Measurements from ENCODE around the gene ATXN1L.
A peak's percentile ranks its signal among the peaks of the same experiment; 100 is the strongest.
"Not testable (repeated sequence)": the region's sequence is repeated elsewhere in the genome, so short reads cannot be mapped to it uniquely, and the experiment has no call there.

Gene ATXN1L

DNA sequence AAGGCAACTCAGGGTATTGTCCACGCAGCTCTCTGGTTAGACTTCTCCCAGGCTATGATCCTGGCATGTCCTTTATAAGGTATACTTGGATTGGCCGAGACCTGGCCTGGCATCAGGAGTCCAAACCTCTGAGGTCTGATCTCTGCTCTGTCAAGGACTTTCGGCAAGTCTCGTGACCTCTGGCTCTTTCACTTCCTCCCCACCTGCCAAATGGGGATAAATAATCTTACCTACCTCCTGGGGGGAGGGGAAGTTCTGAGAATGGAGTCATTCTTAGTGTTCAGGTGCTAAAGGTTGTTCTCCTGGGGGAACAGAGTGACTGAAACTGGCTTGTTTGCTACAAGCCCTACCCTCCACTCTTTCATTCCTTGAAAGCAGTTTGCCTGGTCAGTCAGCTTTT lies 7.6 kb downstream of the ATXN1L start:
- no peak for DNase-seq

DNA sequence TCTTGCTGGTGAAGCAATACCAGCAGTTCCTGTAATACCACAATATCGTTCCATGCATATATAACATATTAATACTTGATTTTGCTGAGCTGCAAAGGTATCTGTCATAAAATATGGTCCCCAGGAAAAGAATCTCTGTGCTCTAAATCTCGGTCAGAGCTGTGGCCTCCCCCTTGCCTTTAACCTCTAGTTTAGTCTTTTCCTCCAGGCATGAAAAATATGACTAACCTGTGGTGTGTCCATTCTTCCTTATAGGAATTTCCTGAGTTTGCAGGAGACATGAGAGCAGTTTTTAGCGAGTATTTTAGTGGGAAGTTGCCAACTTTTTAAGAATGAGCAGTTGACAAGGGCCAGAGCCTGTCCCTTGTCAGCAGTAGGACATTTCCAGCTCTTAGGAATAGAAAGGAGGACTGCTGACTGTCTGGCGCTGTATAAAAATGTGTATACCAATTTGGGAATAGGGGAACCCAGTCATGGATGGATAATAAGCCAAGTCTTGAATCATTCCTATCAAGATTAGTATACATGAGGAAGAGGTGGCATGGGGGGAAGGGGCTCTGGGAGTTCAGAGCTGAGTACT lies 8.7 kb downstream of the ATXN1L start:
- DNase-seq, result no peak

DNA sequence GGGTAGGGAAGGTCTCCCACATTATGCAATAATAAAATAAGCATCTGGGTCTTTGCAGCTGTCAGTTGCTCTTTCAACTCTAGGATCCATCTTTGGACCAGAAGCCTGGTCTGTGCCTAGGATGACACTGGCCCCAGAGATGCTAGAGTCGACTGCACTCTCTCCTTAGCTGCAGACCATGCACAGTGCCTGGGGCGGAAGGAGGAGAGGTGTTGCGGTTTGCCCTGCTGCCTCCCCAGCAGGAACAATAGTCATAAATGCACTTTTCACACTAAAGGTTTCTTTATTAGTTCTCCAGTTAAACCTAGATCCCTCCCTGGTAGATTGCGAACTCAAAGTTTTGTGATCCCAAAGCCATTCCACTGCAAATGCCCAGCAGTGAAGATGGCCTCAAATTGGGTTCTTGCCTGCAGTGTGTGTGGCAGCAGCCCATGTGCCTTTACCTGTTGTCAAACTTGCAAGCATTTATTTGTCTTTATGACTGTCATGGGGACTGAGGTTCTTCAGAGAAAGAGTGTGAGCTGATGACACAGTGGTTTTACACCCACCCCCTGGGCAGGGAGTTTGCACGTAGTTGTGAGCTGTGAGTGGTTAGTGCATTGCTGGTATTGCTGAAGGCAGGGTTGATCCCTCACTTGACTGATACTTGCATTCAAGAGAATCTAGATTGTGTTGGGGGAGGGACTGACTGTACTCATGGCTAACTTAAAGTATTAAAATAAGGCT lies 10.3 kb downstream of the ATXN1L start:
- no peak for DNase-seq

DNA sequence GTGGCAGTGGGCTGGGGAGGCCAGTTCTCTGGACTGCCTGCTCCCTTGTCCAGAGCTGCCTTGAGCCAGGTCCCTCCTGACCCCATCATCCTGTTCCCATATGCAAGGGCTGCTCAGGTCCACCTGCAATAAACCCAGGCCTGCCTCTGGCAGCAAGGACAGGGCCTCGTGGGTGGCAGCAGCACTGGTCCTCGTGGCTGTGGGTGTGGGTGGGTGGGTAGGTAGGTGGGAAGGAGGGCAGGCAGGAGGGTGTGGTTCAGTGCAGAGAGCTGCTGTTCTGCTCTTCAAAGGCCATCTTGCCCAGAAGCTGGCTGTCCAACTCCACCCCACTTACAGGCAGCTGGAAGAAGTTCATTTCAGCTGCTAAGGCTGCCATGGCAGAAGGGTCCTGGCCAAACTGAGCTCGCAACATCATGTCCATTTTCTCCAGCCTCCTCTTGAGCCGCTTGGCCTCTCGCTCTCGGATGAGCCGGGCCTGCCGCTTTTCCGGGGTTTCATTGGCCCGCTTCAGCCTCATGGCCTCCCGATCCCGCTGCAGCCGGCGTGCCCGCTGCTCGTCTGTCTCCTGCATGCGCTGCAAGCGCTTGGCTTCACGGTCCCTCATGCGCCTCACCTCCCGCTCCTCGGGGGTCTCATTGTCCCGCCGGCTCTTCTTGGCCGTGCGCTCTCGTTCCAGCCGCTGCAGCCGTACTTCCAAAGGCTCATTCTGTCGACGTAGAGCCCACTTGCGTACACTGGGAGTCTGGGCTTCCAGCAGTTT lies 14.2 kb downstream of the ATXN1L start:
- no peak for DNase-seq

DNA sequence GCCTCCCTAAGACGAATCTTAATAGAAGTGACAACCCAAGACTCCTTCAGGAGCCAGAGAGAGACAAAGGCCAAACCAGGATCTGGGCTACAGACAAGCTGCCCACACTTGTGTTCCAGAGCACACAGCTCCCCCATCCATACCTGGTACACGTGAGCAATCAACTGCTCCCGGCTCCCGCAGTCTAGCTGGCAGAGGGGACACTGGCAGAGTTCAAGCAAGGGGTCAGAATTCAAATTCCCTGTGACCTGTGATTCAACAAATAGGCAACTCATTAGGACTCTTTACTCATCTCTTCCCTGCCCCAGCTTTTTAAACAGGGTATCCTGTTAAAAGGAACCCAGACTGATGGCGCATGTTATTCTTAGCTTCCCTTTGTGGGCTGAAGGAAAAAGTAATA lies 18.2 kb downstream of the ATXN1L start:
- DNase-seq, result no peak

DNA sequence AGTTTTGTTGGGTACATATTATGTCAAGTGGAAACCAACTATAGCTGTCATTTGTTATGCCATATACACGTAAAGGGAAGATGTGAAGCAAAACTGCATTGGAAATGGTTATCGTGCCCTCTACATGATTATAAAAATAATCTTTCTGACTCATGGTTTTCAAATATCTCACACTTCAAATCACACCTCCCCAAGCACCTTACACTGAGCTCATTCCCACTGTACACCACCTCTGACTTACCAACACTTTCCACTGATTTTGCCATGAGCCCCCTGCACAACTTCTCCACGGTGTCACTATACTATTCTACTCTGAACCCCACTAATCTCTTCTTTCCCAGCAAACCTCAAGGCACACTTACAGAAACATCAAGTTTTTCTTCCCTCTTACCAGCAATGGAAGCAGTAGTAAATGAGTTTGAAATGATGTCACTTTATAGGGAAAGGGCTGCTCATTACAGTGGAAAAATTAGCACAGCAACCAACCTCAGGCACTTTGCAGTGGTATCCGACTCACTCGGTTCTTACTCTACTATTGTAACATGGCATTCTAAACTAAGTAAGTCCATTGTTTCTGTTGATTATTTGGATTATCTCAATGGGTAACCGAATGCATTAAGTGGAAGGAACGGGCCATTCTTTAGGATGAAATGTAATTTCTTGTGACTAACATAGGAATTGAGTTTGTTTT lies 19.5 kb downstream of the ATXN1L start:
- DNase-seq, result no peak

DNA sequence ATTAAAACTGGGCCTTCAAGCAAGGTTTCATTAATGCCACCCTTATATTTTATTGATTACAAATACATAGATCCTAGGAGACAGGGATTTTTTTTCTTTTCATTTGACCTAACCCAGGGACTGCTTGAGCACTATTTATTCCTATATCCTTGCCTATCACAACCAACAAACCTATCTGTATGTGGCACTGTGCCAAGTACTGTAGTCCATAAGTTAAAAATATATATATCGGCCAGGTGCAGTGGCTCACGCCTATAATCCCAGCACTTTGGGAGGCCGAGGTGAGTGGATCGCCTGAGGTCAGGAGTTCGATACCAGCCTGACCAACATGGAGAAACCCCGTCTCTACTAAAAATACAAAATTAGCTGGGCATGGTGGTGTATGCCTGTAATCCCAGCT lies 21.4 kb downstream of the ATXN1L start:
- DNase-seq, result not testable (repeated sequence)

DNA sequence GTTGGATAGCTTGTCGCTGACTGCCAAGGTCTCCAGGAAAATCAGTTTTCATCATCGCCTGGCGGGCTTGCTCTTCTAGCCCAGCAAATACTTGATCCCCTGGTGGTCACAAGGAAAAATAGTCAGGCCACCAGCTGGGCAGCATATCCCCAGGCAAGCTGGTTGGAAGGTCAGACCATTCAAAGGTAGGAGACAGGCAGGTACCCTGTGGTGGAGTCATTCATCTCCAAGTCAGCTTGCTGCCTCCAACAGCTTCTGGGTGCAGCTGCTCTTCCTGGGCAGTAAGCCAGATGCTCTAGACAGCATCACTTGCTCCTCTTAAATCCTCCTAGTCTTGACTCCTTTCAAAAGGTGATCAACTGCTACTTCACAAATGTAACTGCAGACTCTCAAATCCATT lies 22.2 kb downstream of the ATXN1L start:
- DNase-seq, result no peak

DNA sequence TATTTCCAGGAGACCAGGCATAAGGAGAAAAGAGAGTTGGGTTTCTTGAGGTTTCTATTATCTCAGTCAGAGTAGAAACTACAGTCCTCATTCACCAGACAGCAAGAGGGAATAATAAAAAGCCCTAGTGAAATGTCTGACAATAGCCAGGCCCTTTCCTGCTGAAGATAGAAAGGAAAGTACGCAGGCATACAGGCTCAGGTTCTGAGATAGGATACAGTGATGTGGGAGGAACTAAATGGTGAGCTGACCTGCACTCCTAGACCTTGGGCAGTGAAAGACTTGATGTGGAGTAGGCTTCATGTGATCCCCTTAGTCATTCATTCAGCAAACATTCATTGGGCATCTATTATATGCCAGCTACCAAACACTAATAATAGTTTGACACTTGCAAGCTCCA lies 23.3 kb downstream of the ATXN1L start:
- DNase-seq, result no peak

DNA sequence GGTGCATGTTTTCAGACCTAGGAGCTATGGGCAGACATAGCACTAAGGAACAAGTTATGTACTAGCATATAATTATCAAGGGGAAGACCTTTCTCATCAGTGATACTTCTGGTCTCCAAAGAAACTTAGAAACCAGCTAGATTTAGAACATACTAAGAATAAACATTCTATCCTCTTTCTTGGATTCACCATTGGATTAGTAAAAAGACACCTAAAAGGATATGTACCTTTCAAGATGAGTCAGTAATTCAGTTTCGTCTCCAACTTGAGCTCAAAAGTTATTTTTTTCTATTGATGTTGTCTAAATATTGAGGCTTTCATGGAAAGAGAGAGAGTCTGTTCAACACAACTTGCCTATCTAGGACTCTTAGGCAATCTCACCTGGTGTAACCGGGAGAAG lies 25.0 kb downstream of the ATXN1L start:
- DNase-seq, result no peak

DNA sequence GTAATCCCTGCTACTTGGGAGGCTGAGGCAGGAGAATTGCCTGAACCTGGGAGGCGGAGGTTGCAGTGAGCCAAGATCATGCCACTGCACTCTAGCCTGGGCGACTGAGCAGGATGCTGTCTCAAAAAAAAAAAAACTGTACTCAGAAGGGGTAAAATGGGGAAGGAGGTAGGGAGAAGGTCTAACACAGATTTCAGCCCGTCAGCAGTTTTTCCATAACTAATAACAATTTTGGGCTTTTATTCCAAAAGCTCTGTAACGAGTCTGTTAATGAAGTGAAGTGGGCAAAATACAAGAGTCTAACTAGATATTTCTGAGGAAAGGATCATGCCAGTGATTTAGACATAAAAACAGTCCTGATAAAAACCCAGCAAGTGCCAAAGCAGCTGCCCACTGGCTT lies 27.4 kb downstream of the ATXN1L start:
- no peak for DNase-seq

DNA sequence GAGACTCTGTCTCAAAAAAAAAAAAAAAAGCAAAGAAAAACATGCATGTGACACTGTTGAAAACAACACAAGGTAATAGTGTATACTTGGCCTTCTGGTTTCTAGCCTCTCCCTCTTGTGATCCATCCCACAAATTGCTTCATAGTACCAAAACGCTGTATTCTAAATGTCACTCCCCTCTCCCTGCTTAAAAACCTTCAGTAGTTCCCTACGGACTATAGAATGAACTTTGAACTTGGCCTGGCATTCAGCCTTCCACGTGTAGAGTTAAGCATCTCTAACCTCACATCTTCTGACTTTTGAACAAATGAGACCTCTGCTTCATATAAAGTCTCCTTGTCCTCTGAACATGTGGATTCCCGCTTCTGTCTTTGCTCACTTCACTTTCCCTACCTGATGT lies 33.1 kb downstream of the ATXN1L start:
- no peak for DNase-seq

DNA sequence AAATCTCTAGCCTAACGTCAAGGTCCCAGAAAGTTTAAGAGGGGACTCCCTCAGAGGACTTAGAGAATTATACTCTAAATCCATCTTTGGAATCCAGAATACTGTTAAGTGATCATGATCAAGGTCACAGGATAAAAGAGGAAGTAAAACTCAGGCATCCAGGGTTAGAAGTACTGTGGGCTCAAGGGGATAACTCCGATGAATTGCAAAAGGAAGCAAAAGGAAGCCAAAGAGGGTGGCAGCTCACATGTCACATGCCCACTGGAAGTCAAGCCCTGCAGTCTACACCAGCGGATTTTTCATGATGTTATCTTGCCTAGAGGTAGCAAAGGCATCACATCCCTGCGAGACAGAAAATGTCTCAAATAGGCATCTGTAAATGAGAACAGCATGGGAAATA lies 34.4 kb downstream of the ATXN1L start:
- no peak for DNase-seq

DNA sequence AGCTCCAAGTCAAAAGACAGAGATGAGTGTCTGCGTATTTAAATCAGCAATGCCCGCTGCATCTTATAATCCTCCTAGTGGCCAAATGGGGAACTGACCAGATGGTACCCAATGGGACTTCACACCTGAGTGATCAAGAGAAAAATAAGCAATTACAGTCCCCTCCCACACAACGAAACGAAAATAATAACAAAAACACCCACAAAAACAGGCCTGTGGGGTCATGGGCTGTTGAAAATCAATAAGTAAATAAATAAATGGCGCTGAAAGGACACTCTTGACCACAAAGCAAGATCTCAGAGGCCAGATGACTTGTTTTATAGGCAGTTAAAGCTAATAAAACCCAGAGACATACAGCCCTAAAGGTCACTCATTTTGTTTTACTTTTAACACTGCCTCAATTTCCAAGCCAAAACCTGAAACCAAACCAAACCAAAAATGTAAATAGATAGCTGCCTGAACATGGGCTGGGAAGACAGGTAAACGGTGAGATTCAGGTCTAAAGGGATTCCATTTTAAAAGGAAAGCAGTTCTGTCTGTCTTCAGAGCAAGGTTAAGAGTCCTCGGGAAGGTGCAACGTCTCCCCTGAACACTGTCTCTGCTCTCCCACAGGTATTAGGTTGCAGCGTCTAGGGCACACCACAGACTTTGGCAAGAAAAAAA lies 36.9 kb downstream of the ATXN1L start:
- DNase-seq, result peak; percentile 57

DNA sequence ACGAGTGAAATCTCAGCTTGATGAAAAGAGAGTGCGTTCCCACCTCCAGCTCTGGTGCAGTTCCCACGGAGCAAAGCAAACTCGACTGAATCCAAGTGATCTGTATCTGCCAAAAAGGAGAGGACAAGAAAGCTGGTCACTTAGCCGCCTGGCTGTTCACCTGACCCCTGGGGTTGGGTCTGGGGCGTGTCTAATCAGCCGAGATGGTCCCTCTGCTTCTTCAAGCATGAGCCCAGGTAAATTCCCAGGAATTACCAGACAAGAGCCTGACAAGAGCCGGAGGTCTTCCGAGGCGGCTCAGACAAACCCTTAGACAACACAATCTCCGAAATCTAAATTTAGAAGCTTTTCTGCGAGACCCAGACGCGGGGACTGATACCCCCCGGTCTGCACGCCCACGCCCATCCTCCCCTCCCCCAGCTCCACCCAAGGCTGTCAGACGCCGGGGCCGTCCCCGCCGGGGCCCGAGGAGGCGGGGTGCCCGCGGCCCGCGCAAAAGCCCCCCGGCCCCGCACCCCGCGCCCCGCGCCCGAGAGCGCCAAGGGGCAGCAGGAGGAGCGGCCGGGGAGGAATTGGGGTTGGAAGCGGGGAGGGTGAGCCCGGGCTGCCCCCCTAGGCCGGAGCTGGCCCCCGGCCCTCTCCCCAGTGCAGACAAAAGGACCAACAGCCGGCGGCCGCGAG lies 37.5 kb downstream of the ATXN1L start:
- DNase-seq, result no peak

DNA sequence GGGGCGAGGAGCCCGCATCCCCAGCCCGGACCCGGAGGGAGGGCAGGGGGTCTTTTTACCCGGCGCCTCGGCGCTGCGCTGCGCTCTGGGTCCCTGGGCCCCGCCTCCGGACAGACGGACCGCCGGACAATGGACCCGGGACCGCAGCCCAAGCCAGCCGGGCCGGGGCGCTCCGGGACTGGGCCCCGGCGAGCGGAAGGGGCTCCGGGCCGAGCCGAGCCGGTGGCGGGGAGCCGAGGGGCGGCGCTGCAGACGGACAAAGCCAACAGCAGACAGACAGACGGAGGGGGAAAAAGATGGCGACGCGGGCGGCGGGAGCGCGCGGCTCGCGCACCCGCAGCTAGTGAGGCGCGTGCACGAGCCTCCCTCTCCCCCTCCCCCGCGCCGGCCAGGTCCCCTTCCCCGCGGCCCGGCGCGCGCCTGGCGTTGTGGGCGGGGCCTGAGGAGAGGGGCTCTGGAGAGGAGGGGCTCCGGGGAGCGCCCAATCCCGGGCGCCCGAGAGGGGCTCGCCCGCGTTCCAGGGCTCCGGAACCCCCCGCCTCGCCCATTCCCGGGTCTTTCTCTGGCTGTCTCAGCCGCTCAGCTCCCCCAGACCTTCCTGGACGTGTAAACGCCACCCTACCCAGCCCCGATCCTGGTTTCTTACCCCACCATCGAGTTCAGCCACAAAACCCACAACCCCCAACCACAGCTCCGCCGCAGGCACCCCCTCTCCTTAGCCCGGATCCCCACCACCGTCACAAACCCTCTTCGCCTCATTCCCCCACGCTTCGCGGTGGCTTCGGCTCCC lies 38.3 kb downstream of the ATXN1L start, which contains the start of gene ZNF821:
Gene ZNF821, minus strand, starts transcription at position 334 of the 790 bp plus-strand sequence. CDS start 4,236 bp downstream, outside the sequence.
- DNase-seq, result peak; percentile 84

DNA sequence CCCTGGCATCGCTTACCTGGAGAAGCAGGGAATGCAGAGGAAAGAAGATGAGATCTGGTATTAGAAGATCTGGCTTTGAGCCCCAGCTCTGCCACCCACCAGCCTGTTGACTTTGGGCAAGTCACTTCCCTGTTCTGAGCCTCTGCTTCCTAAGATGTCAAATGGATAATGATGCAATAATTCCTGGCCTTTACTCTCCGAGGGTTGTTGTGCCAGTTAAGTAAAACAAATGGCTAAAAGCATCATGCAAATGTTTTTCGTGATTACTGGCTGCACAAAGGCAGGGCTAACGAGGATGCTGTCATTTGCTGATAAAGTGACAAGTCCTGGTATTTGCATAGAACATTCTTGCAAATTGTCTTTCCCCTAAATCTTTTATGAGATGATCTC lies 39.5 kb downstream of the ATXN1L start:
- DNase-seq, result no peak

DNA sequence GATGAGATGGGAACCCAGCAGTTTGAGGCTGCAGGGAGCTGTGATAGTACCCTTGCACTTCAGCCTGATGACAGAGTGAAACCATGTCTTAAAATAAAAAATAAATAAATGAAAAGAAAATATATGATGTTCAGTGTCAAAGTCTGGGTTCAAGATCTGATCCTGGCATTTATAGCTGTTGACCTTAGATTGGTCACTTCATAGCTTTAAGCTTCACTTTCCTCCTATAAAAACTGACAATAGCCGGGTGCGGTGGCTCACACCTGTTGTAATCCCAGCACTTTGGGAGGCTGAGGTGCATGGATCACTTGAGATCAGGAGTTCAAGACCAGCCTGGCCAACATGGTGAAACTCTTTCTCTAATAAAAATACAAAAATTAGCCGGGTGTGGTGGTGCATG lies 43.4 kb downstream of the ATXN1L start:
- DNase-seq, result no peak

DNA sequence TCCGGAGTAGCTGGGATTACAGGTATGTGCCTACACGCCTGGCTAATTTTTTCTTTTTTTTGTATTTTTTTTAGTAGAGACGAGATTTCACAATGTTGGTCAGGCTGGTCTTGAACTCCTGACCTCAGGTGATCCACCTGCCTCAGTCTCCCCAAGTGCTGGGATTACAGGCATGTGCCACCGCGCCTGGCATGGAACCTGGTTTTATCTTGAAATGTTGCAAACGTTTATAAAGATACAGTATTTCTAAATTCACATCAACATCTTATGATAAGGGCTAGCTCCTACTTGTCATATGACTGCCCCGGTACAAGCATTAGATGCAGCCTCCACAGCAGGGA lies 48.1 kb downstream of the ATXN1L start:
- no peak for DNase-seq

DNA sequence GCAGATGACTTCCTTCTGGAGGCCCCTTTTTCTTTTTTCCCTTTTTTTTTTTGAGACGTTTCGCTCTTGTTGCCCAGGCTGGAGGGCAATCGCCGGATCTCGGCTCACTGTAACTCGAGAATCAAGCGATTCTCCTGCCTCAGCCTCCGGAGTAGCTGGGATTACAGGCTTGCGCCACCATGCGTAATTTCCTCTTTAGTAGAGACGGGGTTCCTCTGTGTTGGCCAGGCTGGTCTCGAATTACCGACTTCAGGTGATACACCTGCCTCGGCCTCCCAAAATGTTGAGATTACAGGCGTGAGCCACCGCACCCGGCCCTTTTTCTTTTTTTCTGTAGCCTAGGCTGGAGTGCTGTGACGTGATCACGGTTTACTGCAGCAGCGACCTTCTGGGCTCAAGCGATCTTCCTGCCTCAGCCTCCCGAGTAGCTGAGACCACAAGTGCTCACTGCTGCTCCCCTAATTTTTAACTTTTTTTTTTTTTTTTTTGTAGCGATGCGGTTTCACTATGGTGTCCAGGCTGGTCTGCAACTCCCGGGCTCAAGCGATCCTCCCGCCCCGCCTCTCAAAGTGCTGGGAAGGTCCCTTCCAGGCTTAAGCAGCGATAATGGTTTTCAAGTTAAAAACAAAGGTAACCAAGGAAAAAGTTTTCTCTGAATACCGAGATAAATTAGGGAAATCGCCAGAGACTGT lies 48.6 kb downstream of the ATXN1L start:
- DNase-seq, result peak; percentile 51
